Esophagus muscularis mucosa (tissue), 4 donors: ENCODE data around the gene ZNF365.

ENCODE experiments used
- EP300 ChIP-seq: sonication (generic); formaldehyde crosslinking; IDR thresholded peaks from one replicate; pipeline ENCODE4 v1.6.1; 2017; ENCODE audit warnings: antibody characterized with exemption
- POLR2A ChIP-seq: fragments of 450-650 bp; IDR thresholded peaks from one replicate; pipeline ENCODE4 v1.6.1; 2017; ENCODE audit warnings: antibody characterized with exemption, moderate library complexity, mild to moderate bottlenecking, low read depth
- POLR2AphosphoS5 ChIP-seq, 2 donors: sonication (generic); formaldehyde crosslinking; IDR thresholded peaks; one replicate each; pipeline ENCODE4 v1.6.1; 2017; ENCODE audit warnings: antibody characterized with exemption in 2 of 2
- TF ChIP-seq, protein P1 (sequence below), 3 experiments: fragments of 200-600 bp in 2 of 3; fragments of 450-650 bp in 1 of 3; sonication (generic) in 2 of 3; IDR thresholded peaks; one replicate each; pipeline ENCODE4 v1.5.1; 2017 to 2019; ENCODE audit warnings: antibody characterized with exemption in 3 of 3, mild to moderate bottlenecking in 2 of 3, moderate library complexity in 1 of 3

GRCh38 chr10:62433901-62434300 lies 59.7 kb downstream of the ZNF365 start:
- TF ChIP-seq, protein P1, sequence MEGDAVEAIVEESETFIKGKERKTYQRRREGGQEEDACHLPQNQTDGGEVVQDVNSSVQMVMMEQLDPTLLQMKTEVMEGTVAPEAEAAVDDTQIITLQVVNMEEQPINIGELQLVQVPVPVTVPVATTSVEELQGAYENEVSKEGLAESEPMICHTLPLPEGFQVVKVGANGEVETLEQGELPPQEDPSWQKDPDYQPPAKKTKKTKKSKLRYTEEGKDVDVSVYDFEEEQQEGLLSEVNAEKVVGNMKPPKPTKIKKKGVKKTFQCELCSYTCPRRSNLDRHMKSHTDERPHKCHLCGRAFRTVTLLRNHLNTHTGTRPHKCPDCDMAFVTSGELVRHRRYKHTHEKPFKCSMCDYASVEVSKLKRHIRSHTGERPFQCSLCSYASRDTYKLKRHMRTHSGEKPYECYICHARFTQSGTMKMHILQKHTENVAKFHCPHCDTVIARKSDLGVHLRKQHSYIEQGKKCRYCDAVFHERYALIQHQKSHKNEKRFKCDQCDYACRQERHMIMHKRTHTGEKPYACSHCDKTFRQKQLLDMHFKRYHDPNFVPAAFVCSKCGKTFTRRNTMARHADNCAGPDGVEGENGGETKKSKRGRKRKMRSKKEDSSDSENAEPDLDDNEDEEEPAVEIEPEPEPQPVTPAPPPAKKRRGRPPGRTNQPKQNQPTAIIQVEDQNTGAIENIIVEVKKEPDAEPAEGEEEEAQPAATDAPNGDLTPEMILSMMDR (IDR thresholded peaks at IDR 0.05), result no peak
- TF ChIP-seq POLR2A, result no peak
- TF ChIP-seq POLR2AphosphoS5 (IDR thresholded peaks at IDR 0.05), result no peak
- TF ChIP-seq EP300, result no peak
